Endothelial cell of umbilical vein (primary cell): ENCODE results near the gene NHS. TPM values are rescaled to one million over a fixed set of nuclear protein-coding genes. Genes with fewer than 3 reads are reported as not detected.

Source experiments
- BruUV-seq: library from RNA; stranded (reverse); fragments of 400-500 nt; replicated peaks from 2 replicates; lab custom pipeline; 2021; lab: Mats Ljungman, UMichigan
- CTCF ChIA-PET: fragments of 300-600, 350-600 bp; sonication (Branson Sonifier 250); formaldehyde crosslinking; loops from one replicate; lab custom pipeline; 2021; ENCODE audit warnings: antibody characterized with exemption, inconsistent platforms; lab: Charles Lee
- POLR2A ChIA-PET: fragments of 300-600, 350-600 bp; sonication (Branson Sonifier 250); formaldehyde crosslinking; loops from one replicate; lab custom pipeline; 2021; ENCODE audit warnings: antibody characterized with exemption, inconsistent platforms; lab: Charles Lee
- DNase-seq: peaks from one replicate; pipeline ENCODE4 v3.0.0-alpha.2; 2011; ENCODE audit warnings: low read depth, low spot score
- FAIRE-seq: peaks from 2 replicates; lab custom pipeline; 2011; peaks lifted over from hg19 to GRCh38; lab: Jason Lieb, UNC
- H2AFZ ChIP-seq: 2 replicates; pipeline ENCODE4 v1.6.0; 2012; ENCODE audit warnings: low read depth, low read length, control low read depth, inconsistent platforms
- H3K27ac ChIP-seq: 2 replicates; pipeline ENCODE4 v1.5.1; 2011; ENCODE audit warnings: low read depth, mild to moderate bottlenecking, control low read depth, low read length, moderate library complexity; ENCODE audit not compliant: insufficient read depth
- H3K27me3 ChIP-seq, 2 experiments: 2 replicates each; pipeline versions ENCODE4 v1.6.0 to v1.6.1; 2011; ENCODE audit warnings: low read length in 2 of 2, mixed read lengths in 1 of 2; ENCODE audit not compliant: control insufficient read depth in 2 of 2, insufficient read depth in 2 of 2
- H3K36me3 ChIP-seq, 2 experiments: 2 replicates in 1 of 2; 3 replicates in 1 of 2; pipeline ENCODE4 v1.5.1; 2011; ENCODE audit warnings: low read length in 2 of 2, mild to moderate bottlenecking in 1 of 2, moderate library complexity in 1 of 2; ENCODE audit not compliant: control insufficient read depth in 2 of 2, insufficient read depth in 2 of 2; ENCODE audit errors: extremely low read depth in 1 of 2
- H3K4me1 ChIP-seq: 3 replicates; pipeline ENCODE4 v1.5.1; 2011; ENCODE audit warnings: mild to moderate bottlenecking, low read length; ENCODE audit not compliant: control insufficient read depth, insufficient read depth; ENCODE audit errors: extremely low read depth
- H3K4me2 ChIP-seq: 2 replicates; pipeline ENCODE4 v1.6.1; 2011; ENCODE audit warnings: low read length, control low read depth, mixed read lengths; ENCODE audit not compliant: insufficient read depth
- H3K4me3 ChIP-seq, 3 experiments: fragments of 200-600 bp in 1 of 3; sonication (generic), shearing (Covaris generic) in 1 of 3; replicated peaks in 1 of 3; 2 replicates each; pipeline ENCODE4 v1.5.1; 2011 to 2016; ENCODE audit warnings: control low read depth in 3 of 3, low read length in 3 of 3, mild to moderate bottlenecking in 2 of 3, inconsistent platforms in 1 of 3, low read depth in 1 of 3, moderate library complexity in 1 of 3; ENCODE audit not compliant: insufficient read depth in 1 of 3
- H3K79me2 ChIP-seq: 2 replicates; pipeline ENCODE4 v1.6.0; 2012; ENCODE audit warnings: low read length, inconsistent platforms; ENCODE audit not compliant: control insufficient read depth, insufficient read depth
- H3K9ac ChIP-seq: replicated peaks from 2 replicates; pipeline ENCODE3; 2011; ENCODE audit warnings: low read length, control low read depth; ENCODE audit not compliant: insufficient read depth; ENCODE audit errors: extremely low read depth
- H3K9me1 ChIP-seq: replicated peaks from 3 replicates; pipeline ENCODE4 v1.6.0; 2011; ENCODE audit warnings: mild to moderate bottlenecking, low read length; ENCODE audit not compliant: control insufficient read depth, insufficient read depth; ENCODE audit errors: extremely low read depth
- H3K9me3 ChIP-seq: replicated peaks from 2 replicates; pipeline ENCODE4 v1.5.1; 2012; ENCODE audit warnings: low read length, inconsistent platforms; ENCODE audit not compliant: control insufficient read depth, insufficient read depth
- H4K20me1 ChIP-seq: replicated peaks from 2 replicates; pipeline ENCODE3; 2011; ENCODE audit warnings: mild to moderate bottlenecking, low read length; ENCODE audit not compliant: control insufficient read depth, insufficient read depth; ENCODE audit errors: extremely low read depth
- CTCF ChIP-seq, 2 donors: IDR thresholded peaks; 1 replicate in 1 of 2; 2 replicates in 1 of 2; pipeline ENCODE4 v1.5.1; 2011; ENCODE audit warnings: low read length in 2 of 2, mild to moderate bottlenecking in 2 of 2, moderate library complexity in 2 of 2, control low read depth in 1 of 2, inconsistent platforms in 1 of 2, low read depth in 1 of 2; ENCODE audit not compliant: insufficient read depth in 1 of 2; ENCODE audit errors: extremely low read depth in 1 of 2
- EZH2 ChIP-seq: IDR thresholded peaks from 2 replicates; pipeline ENCODE4 v1.6.1; 2012; ENCODE audit warnings: borderline replicate concordance, low read depth, mild to moderate bottlenecking, moderate library complexity, low read length, inconsistent platforms; ENCODE audit not compliant: severe bottlenecking
- FOS ChIP-seq: IDR thresholded peaks from 2 replicates; pipeline ENCODE4 v1.6.1; 2011; ENCODE audit warnings: mild to moderate bottlenecking, low read length, moderate library complexity, borderline replicate concordance; ENCODE audit not compliant: insufficient read depth
- JUN ChIP-seq: IDR thresholded peaks from 2 replicates; pipeline ENCODE4 v1.6.1; 2011; ENCODE audit warnings: borderline replicate concordance, low read depth; ENCODE audit not compliant: insufficient read length, insufficient read depth
- MAX ChIP-seq: IDR thresholded peaks from 2 replicates; pipeline ENCODE4 v1.6.1; 2011; ENCODE audit not compliant: insufficient read depth, insufficient read length
- MYC ChIP-seq: IDR thresholded peaks from one replicate; pipeline ENCODE4 v1.6.1; 2011; ENCODE audit warnings: mild to moderate bottlenecking, low read depth, low read length
- POLR2AphosphoS5 ChIP-seq: IDR thresholded peaks from 2 replicates; pipeline ENCODE4 v1.6.1; 2012; ENCODE audit warnings: low read depth, mild to moderate bottlenecking, control low read depth, low read length, moderate library complexity; ENCODE audit not compliant: insufficient read depth
- dilution Hi-C: fragments of 300-500 bp; cut with MboI; formaldehyde crosslinking; loops from one replicate; pipeline ENCODE4 v1.15.0; 2019; ENCODE audit warnings: low sequenced_read_pairs; ENCODE audit not compliant: extremely low pct_ligation_motif_present
- intact Hi-C: fragments of 100-400 bp; cut with micrococcal nuclease; formaldehyde crosslinking; loops from one replicate; pipeline ENCODE4 v1.10.0; 2022
- polyA plus RNA-seq, 4 experiments: library from polyadenylated mRNA; depleted of rRNA in 3 of 4; stranded (reverse) in 3 of 4; unstranded in 1 of 4; fragments of >200 nt; gene quantifications; 2 replicates each; pipeline versions ENCODE4 v1.2.1 to v1.2.3, GENCODE V29; 2011 to 2012; ENCODE audit warnings: missing spikeins in 1 of 4
- total RNA-seq: library from RNA; stranded (reverse); gene quantifications from 2 replicates; pipeline ENCODE4 v1.2.3, GENCODE V29; 2021

The NHS gene
- total and polyA plus RNA-seq, 2 donors (not counting 3 experiments of a cell fraction or from before 2014, with no cell fraction given), result 0.07 to 0.46 TPM

DNA sequence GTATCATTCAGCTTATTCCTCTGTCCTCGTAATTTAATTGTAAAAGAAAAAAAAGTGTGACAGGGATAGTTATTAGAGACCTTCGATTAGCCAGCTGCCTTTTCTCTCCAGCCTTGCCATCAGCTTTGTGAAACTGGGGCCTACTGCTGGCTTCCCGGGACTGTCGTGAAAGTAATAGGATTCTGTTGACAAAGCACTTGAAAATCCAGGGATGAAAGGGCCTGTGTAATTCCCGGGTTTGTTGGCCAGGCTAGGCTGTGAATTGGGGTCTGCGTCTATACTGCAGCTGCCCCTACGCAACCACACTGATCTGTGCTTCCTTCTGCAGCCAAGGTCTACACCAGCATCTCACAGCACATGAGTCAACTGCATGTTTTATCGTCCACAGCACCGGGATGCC, 241.9 kb downstream of the NHS start:
- FAIRE-seq (no peak), DNase-seq (no peak)
- Histone ChIP-seq H2AFZ (no peak overlapping the region), H3K4me3 (no peak overlapping the region), H4K20me1 (no peaks in the 10 kb centered on the region), H3K27ac (no peak overlapping the region), H3K4me2 (no peak overlapping the region), H3K9ac (no peak overlapping the region), H3K79me2 (no peaks in the 10 kb centered on the region), H3K9me1 (no peaks in the 10 kb centered on the region), H3K9me3 (no peaks in the 10 kb centered on the region), H3K4me1 (no peaks in the 10 kb centered on the region), H3K36me3 (no peaks in the 10 kb centered on the region), H3K27me3 (no peaks in the 10 kb centered on the region)
- intact Hi-C loops, result no loop called here
- BruUV-seq, result no TSS peak
- ChIA-PET CTCF (no interaction called here), POLR2A (no interaction called here)
- TF ChIP-seq CTCF (IDR thresholded peaks at IDR 0.05; ENCODE audit: extremely low read depth in 1 of 2, insufficient read depth in 1 of 2, low read depth in 1 of 2, low read length in 2 of 2), result no peak
- no peak for TF ChIP-seq MYC
- TF ChIP-seq JUN, result no peak
- no peak for TF ChIP-seq EZH2
- TF ChIP-seq MAX, result no peak
- TF ChIP-seq POLR2AphosphoS5, result no peak
- no peak for TF ChIP-seq FOS
- dilution Hi-C loops, result no loop called here
